Loucy (cell line): ENCODE data around the gene AIMP1.

Source experiments
- H2AFZ ChIP-seq: fragments of 200-600 bp; sonication (generic); 2 replicates; pipeline ENCODE4 v1.6.0; 2016; ENCODE audit warnings: antibody characterized with exemption, mild to moderate bottlenecking, low read length, moderate library complexity
- H3F3A ChIP-seq: fragments of 200-600 bp; 2 replicates; pipeline ENCODE4 v1.6.0; 2016; ENCODE audit warnings: antibody characterized with exemption, low read depth, mild to moderate bottlenecking
- H3K27me3 ChIP-seq: fragments of 200-600 bp; sonication (generic); 2 replicates; pipeline ENCODE4 v1.6.1; 2014; ENCODE audit warnings: low read length, mild to moderate bottlenecking; ENCODE audit not compliant: insufficient read depth, poor library complexity, severe bottlenecking
- H3K36me3 ChIP-seq: fragments of 200-600 bp; sonication (generic); 2 replicates; pipeline ENCODE4 v1.6.1; 2016; ENCODE audit warnings: low read length; ENCODE audit not compliant: insufficient read depth
- H3K4me1 ChIP-seq: fragments of 200-600 bp; sonication (generic); 2 replicates; pipeline ENCODE4 v1.5.1; 2014; ENCODE audit warnings: low read length, mild to moderate bottlenecking; ENCODE audit not compliant: insufficient read depth, poor library complexity, severe bottlenecking
- H3K4me2 ChIP-seq: fragments of 200-600 bp; sonication (generic); 2 replicates; pipeline ENCODE4 v1.6.0; 2014; ENCODE audit warnings: antibody characterized with exemption, low read length, low read depth, mild to moderate bottlenecking; ENCODE audit not compliant: poor library complexity, severe bottlenecking
- H3K4me3 ChIP-seq: fragments of 200-600 bp; sonication (generic); 2 replicates; pipeline ENCODE4 v1.5.1; 2014; ENCODE audit warnings: low read length, mild to moderate bottlenecking, mixed read lengths; ENCODE audit not compliant: poor library complexity, severe bottlenecking
- H3K79me2 ChIP-seq: fragments of 200-600 bp; sonication (generic); 2 replicates; pipeline ENCODE4 v1.6.1; 2014; ENCODE audit warnings: low read length; ENCODE audit not compliant: insufficient read depth
- H3K9ac ChIP-seq: fragments of 200-600 bp; sonication (generic); 2 replicates; pipeline ENCODE4 v1.6.0; 2014; ENCODE audit warnings: mild to moderate bottlenecking, low read depth, low read length, moderate library complexity; ENCODE audit not compliant: poor library complexity, severe bottlenecking
- H3K9me2 ChIP-seq: fragments of 200-600 bp; sonication (generic); replicated peaks from 2 replicates; pipeline ENCODE4 v1.6.1; 2016; ENCODE audit warnings: low read depth, low read length, mixed read lengths
- H3K9me3 ChIP-seq: fragments of 200-600 bp; sonication (generic); 2 replicates; pipeline ENCODE4 v1.6.1; 2014; ENCODE audit warnings: mild to moderate bottlenecking, antibody characterized with exemption, low read length, low read depth; ENCODE audit not compliant: insufficient read depth
- H4K20me1 ChIP-seq: fragments of 200-600 bp; sonication (generic); 2 replicates; pipeline ENCODE4 v1.6.0; 2014; ENCODE audit warnings: antibody characterized with exemption, low read length, mild to moderate bottlenecking; ENCODE audit not compliant: insufficient read depth, poor library complexity, severe bottlenecking
- CTCF ChIP-seq: fragments of 200-600 bp; sonication (generic); conservative IDR thresholded peaks from 2 replicates; pipeline ENCODE4 v1.5.1; 2014; ENCODE audit warnings: mild to moderate bottlenecking, antibody characterized with exemption, low read length
- EZH2phosphoT487 ChIP-seq: fragments of 200-600 bp; IDR thresholded peaks from 2 replicates; pipeline ENCODE4 v1.6.1; 2018; ENCODE audit warnings: antibody characterized with exemption, mild to moderate bottlenecking, moderate library complexity, borderline replicate concordance

Gene AIMP1

GRCh38 chr4:106347167-106347566, 30.8 kb downstream of the AIMP1 start:
- TF ChIP-seq EZH2phosphoT487 = no peak
- no peak for TF ChIP-seq CTCF
- no peak overlapping the region for H3K4me3 ChIP-seq
- H2AFZ ChIP-seq = no peak overlapping the region
- H3F3A ChIP-seq = no peaks in the 10 kb centered on the region
- H3K79me2 ChIP-seq = peaks cover 15% of the 10 kb centered on the region; the same call in 1 of the 2 replicates
- H3K27me3 ChIP-seq = no peaks in the 10 kb centered on the region
- no peaks in the 10 kb centered on the region for H3K4me1 ChIP-seq
- peaks cover 11% of the 10 kb centered on the region for H4K20me1 ChIP-seq
- H3K36me3 ChIP-seq = peaks cover 37% of the 10 kb centered on the region
- H3K9me3 ChIP-seq = no peaks in the 10 kb centered on the region
- no peak overlapping the region for H3K4me2 ChIP-seq
- H3K9ac ChIP-seq = no peak overlapping the region
- no peaks in the 10 kb centered on the region for H3K9me2 ChIP-seq

DNA sequence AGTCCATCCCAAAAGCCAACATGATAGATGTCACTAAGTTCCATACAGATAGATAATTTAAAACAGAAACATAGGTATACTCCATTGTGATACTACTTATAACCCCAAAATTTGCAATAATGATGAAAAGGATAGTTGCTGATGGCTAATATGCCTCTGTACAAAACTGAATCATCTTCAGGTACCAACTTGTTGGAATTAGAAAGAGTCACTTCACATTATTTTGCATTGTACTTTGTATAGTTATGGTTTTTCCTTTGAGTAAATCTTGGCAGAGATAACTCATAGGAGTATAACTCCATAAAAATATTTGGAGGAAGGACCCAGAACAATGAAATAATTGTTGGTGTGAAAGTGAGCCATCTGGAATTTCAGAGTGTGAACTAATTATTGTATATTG, 34.7 kb downstream of the AIMP1 start:
- no peak overlapping the region for H3K9ac ChIP-seq
- peaks cover 33% of the 10 kb centered on the region for H3K36me3 ChIP-seq
- peaks cover 3% of the 10 kb centered on the region for H4K20me1 ChIP-seq
- no peaks in the 10 kb centered on the region for H3K27me3 ChIP-seq
- no peaks in the 10 kb centered on the region for H3K4me1 ChIP-seq
- H3K4me3 ChIP-seq = no peak overlapping the region
- no peaks in the 10 kb centered on the region for H3K9me2 ChIP-seq
- no peak overlapping the region for H3K4me2 ChIP-seq
- H3K79me2 ChIP-seq = no peaks in the 10 kb centered on the region
- no peaks in the 10 kb centered on the region for H3F3A ChIP-seq
- H3K9me3 ChIP-seq = no peaks in the 10 kb centered on the region
- H2AFZ ChIP-seq = no peak overlapping the region
- TF ChIP-seq EZH2phosphoT487 = no peak
- no peak for TF ChIP-seq CTCF

- no peaks in the 10 kb centered on the region for H3K27me3 ChIP-seq
These were observed 37.4 kb downstream of the AIMP1 start for GRCh38 chr4:106353786-106354185.

More at GRCh38 chr4:106353786-106354185, 37.4 kb downstream of the AIMP1 start:
- Histone ChIP-seq H3K79me2 (no peaks in the 10 kb centered on the region), H3F3A (no peaks in the 10 kb centered on the region), H3K36me3 (peaks cover 17% of the 10 kb centered on the region; the same call in 1 of the 2 replicates), H3K4me1 (no peaks in the 10 kb centered on the region), H3K9ac (no peak overlapping the region), H3K4me3 (no peak overlapping the region), H3K9me2 (no peaks in the 10 kb centered on the region), H3K9me3 (no peaks in the 10 kb centered on the region), H4K20me1 (peaks cover 3% of the 10 kb centered on the region), H3K4me2 (no peak overlapping the region), H2AFZ (no peak overlapping the region)
- TF ChIP-seq EZH2phosphoT487 = no peak
- no peak for TF ChIP-seq CTCF
